GM21529 (cell line): ENCODE measurements around the gene MAP3K5.
"Not testable (repeated sequence)": the region's sequence is repeated elsewhere in the genome, so short reads cannot be mapped to it uniquely, and the experiment has no call there.

ENCODE experiments used
- ATAC-seq: cut with Tn5 transposase; IDR thresholded peaks from one replicate; pipeline ENCODE4 v1.9.1; 2021; ENCODE audit not compliant: unreplicated experiment

The MAP3K5 gene

DNA sequence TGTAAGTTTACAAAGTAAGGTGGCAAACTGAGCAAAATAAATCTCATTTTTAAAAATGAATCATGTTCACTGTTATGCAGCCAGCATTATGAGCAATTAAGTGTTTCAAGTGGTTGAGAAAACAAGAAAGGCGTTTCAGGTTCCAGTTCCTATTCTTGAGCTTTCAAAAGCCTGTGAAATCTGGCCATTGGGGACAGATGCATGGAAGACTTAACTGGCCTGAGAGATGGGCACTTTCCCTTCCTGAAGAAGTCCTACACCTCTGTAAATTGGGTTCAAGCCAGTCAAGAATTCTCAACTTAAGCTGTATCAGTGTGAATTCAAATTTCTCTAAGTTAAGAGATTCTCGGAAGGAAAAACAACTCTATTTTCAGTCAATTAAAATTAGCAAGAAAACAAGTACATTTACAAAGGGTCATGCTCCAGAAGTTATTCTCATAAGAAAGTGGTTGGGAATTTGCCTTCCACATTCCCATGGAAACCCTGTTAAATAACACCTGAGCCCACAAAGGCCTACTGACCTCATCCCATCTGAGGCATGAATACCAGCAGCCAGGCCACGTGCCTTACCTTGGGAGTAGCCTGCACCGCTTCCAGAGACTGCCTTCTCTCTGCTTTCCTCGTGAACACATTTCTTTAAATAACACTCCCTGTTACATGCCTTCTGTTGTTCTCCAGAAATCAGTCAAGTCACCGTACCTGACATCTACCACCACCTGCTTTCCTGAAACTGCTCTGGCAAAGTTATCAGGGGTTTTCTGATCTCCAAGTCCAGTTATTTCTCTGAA is 19.4 kb downstream of the MAP3K5 start:
- peak; percentile 74 for ATAC-seq

DNA sequence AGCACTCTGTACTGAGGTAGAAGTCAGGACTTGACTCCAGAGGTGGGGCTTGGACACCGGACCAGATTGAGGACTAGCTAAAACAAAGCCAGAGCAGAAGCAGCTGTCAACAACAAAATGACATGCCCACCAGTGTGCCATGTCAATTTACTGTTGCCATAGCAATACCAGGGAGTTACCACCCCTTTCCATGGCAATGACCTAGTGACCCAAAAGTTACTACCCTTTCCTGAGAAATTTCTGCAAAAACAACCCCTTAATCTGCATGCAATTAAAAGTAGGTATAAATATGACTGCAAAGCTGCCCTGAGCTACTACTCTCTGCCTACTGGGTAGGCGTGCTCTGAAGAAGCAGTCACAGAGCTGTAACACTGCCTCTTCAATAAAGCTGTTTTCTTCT is 21.0 kb downstream of the MAP3K5 start:
- no peak for ATAC-seq

DNA sequence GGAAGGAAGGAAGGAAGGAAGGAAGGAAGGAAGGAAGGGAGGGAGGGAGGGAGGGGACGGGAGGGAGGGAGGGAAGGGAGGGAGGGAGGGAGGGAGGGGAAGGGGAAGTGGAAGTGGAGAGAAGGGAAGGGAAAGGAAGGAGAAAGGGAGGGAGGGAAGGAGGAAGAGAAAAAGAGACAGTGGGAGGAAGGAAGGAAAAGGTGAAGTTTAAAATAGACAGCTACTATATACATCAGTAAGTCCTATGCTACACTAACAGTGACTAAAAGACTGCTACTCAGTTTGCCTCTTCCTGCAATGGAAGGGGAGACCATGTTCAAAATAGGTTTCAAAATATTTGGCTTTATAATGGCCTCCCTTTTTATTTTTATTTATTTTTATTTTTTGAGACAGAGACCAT is 22.5 kb downstream of the MAP3K5 start:
- ATAC-seq = no peak

GRCh38 chr6:136769124-136769523 is 23.2 kb downstream of the MAP3K5 start:
- no peak for ATAC-seq

- no peak for ATAC-seq
These were observed 24.5 kb downstream of the MAP3K5 start for GRCh38 chr6:136767570-136768309.

GRCh38 chr6:136767103-136767502 is 25.2 kb downstream of the MAP3K5 start:
- ATAC-seq = no peak

GRCh38 chr6:136766274-136766673 is 26.0 kb downstream of the MAP3K5 start:
- no peak for ATAC-seq

GRCh38 chr6:136764517-136764993 is 27.7 kb downstream of the MAP3K5 start:
- ATAC-seq = peak; percentile 48

DNA sequence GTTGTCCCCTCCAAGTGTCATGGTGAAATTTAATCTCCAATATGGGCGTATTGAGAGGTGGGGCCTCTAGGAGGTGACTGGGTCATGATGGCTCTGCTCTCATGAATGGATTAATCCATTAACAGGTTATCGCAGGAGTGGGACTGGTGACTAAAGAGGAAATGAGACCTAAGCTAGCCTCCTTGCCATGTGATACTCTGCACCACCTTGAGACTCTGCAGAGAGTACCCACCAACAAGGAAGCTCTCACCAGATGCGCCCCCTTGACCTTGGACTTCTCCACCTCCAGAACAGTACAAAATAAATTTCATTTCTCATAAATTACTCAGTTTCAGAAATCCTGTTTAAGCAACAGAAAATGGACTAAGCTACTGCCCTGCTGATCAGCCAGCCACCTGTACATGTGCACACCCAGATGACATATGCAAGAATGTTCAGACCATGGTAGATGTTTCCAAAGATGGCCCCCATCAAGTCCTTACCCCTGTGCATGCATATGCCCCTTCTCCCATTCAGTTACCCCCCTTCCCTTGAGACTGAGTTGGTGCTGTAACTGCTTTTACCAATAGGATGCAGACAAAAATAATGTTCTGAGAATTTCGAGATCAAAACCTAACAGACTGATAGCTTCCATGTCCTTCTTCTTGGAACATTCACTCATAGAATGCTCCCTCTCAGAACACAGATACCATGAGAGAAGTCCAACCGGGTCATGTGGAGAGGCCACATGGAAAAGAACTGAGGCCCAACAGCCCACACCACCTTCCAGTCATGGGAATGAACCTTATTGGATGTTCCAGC is 28.4 kb downstream of the MAP3K5 start:
- peak; percentile 33 for ATAC-seq

GRCh38 chr6:136763255-136763654 is 29.0 kb downstream of the MAP3K5 start:
- peak; percentile 27 for ATAC-seq

GRCh38 chr6:136762022-136762975 is 30.0 kb downstream of the MAP3K5 start:
- no peak for ATAC-seq

DNA sequence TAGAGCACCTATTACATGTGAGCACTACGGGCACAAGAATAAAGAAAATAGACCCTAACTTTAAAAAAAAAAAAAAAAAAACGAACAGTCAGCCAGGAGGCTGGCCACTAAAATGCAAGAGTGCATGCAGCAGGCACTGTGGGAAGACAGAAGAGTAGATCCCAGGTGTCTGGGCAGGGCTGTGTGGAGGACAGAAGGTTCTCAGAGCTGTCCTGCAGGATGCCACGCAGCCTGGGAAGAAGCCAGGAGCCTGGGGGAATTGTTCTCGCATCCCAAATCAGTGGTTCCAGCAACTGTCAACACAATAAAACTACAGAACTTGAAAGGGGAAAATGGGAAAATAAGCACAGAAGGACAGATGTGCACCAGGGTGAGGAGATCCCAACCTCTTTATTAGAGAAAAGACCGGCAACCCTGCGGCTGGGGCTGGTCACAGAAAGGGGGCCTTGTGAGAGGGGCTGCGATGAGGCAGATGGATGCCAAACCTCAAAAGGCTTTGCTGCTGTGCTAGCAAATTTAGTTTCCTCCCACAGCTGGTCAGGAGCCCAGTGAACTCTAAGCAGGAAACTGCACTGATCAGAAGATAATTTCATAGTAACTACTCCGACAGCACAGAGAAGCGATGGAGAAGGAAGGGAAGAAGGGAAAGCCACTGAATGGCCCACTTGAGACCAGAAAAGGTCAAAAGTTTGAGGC is 30.9 kb downstream of the MAP3K5 start:
- ATAC-seq = peak; percentile 31

- not testable (repeated sequence) for ATAC-seq
These were observed 31.5 kb downstream of the MAP3K5 start for GRCh38 chr6:136760781-136761180.

DNA sequence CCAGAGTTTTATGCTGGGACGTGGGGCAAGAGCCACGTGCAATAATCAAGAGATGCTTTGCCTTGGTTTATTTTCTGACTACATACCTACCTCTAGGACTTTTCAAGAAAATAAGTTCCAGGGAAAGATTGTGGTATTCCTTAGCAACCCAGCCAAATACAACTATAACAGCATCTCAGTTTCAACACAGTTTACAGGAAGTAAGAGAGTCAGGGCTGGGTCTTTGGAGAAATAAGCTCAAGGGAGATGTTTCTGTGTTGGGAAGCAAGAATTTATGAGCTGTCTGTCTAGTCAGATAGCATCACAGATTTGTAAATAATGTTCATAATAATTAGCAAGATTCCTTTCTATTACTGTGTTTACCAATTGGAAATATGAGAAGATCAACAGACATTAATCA is 35.1 kb downstream of the MAP3K5 start:
- no peak for ATAC-seq

DNA sequence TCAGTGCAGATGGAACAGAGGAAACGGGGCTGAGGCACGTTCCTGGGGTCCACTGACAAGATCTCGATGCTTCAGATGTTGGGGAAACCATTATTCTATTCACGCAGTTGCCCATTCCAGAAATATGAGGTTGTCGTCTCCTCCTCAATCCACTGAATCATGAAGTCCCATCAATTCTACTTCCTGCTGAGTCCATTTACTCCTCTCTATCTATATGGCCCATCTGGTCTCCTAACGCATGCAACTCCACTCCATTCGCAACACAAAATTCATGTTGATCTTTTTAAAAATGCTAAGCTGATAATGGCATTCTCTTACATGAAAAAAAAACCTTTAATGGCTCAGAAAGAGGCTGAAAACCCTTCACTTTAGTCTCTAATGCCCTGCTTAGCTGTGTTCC is 37.5 kb downstream of the MAP3K5 start:
- no peak for ATAC-seq

DNA sequence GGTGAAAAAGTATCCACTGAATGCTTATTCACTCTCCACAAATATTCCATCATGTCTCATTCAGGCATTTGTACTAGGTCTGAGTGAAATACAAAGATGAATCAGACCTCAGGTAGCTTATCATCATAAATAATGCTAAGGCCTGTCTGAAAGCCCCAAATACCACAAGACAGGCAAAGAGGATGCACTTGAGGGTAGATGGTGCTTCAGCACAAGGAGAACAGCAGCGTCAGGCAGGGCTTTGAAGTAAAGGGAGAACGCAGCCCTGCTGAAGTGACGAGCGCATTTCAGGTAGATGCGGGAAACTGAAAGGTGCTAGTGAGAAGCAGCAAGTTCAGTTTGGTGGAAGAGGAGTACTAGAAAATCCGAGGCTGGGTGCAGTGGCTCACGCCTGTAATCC is 38.7 kb downstream of the MAP3K5 start:
- ATAC-seq = no peak

- no peak for ATAC-seq
These were observed 39.7 kb downstream of the MAP3K5 start for GRCh38 chr6:136752554-136752953.

DNA sequence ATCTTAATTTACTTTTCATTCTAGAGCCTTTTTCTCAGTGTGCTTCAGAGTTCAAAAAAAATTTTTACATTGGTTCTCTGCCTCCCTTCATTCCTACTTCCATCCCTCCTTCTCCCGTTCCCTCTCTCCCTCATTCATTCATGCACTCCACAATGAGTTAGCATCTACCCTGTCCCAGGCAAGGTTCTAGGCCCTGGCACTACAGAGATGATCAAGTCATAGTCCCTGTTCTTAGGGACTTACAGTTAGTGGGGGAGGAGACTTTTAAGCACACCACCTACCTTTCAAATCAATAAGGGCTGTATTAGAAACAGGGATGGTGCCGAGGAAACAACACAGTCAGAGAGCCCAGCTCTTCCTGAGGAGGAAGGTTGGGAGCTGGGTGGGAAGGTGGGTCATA is 40.3 kb downstream of the MAP3K5 start:
- peak; percentile 10 for ATAC-seq

GRCh38 chr6:136751522-136751956 is 40.7 kb downstream of the MAP3K5 start:
- peak; percentile 92 for ATAC-seq
